HepG2 (cell line): ENCODE results near the gene TOB1. TPM values are rescaled to one million over a fixed set of nuclear protein-coding genes. Genes with fewer than 3 reads are reported as not detected.

Experiments
- AKAP8 ChIP-seq: sonication (generic); formaldehyde crosslinking; IDR thresholded peaks from 2 replicates; pipeline ENCODE4 v1.5.1; 2020; ENCODE audit warnings: mild to moderate bottlenecking, missing genetic modification reagents
- ASH2L ChIP-seq: fragments of 300-600, 200-600 bp; sonication (generic); IDR thresholded peaks from 2 replicates; pipeline ENCODE4 v1.7.0; 2017; ENCODE audit warnings: low read depth, mild to moderate bottlenecking, moderate library complexity, mixed read lengths, low read length; ENCODE audit not compliant: insufficient read length
- HDAC1 ChIP-seq: sonication (generic); formaldehyde crosslinking; IDR thresholded peaks from 2 replicates; pipeline ENCODE4 v1.5.1; 2020; ENCODE audit warnings: mild to moderate bottlenecking, missing genetic modification reagents
- HNF4G ChIP-seq, 2 experiments: sonication (generic) in 1 of 2; formaldehyde crosslinking in 1 of 2; IDR thresholded peaks; 2 replicates each; pipeline versions ENCODE4 v1.4.0 to v1.6.1; 2011 to 2020; ENCODE audit warnings: borderline replicate concordance in 2 of 2, low read depth in 2 of 2, mild to moderate bottlenecking in 2 of 2, low read length in 1 of 2, missing genetic modification reagents in 1 of 2, moderate library complexity in 1 of 2
- KDM4B ChIP-seq: sonication (generic); formaldehyde crosslinking; IDR thresholded peaks from 2 replicates; pipeline ENCODE4 v1.4.0; 2020; ENCODE audit warnings: missing genetic modification reagents
- PHF21A ChIP-seq: sonication (generic); formaldehyde crosslinking; IDR thresholded peaks from 2 replicates; pipeline ENCODE4 v1.5.0; 2020; ENCODE audit warnings: mild to moderate bottlenecking, missing genetic modification reagents
- PLRG1 ChIP-seq: fragments of 450-650 bp; conservative IDR thresholded peaks from 2 replicates; pipeline ENCODE4 v1.6.1; 2016
- REL ChIP-seq: sonication (generic); formaldehyde crosslinking; conservative IDR thresholded peaks from 2 replicates; pipeline ENCODE4 v1.8.0; 2022; ENCODE audit warnings: mild to moderate bottlenecking, missing genetic modification reagents, moderate library complexity
- RFX5 ChIP-seq: IDR thresholded peaks from 2 replicates; pipeline ENCODE4 v1.6.1; 2011; ENCODE audit warnings: low read depth, low read length, improper control_type of control experiment
- SOX13 ChIP-seq, 3 experiments: fragments of 450-650 bp in 1 of 3; sonication (generic) in 1 of 3; formaldehyde crosslinking in 1 of 3; IDR thresholded peaks in 2 of 3; conservative IDR thresholded peaks in 1 of 3; 2 replicates each; pipeline versions ENCODE4 v1.5.0 to v1.6.1; 2016 to 2020; ENCODE audit warnings: antibody characterized with exemption in 1 of 3, mild to moderate bottlenecking in 1 of 3, missing compliant biosample characterization in 1 of 3, missing genetic modification reagents in 1 of 3, moderate library complexity in 1 of 3
- TEF ChIP-seq: sonication (generic); formaldehyde crosslinking; IDR thresholded peaks from 2 replicates; pipeline ENCODE4 v1.5.0; 2020; ENCODE audit warnings: missing genetic modification reagents
- THAP11 ChIP-seq: IDR thresholded peaks from 2 replicates; pipeline ENCODE4 v1.6.1; 2016; ENCODE audit warnings: missing biosample characterization, missing genetic modification reagents
- U2AF2 ChIP-seq: fragments of 200-400 bp; formaldehyde crosslinking; IDR thresholded peaks from 2 replicates; pipeline ENCODE4 v1.6.1; 2017; ENCODE audit warnings: low read depth, mild to moderate bottlenecking, low read length
- ZBTB7A ChIP-seq: sonication (generic); formaldehyde crosslinking; IDR thresholded peaks from 2 replicates; pipeline ENCODE4 v1.8.0; 2022; ENCODE audit warnings: mild to moderate bottlenecking, missing genetic modification reagents
- ZFP90 ChIP-seq: sonication (generic); formaldehyde crosslinking; IDR thresholded peaks from 2 replicates; pipeline ENCODE4 v1.8.0; 2022; ENCODE audit warnings: missing genetic modification reagents, mild to moderate bottlenecking, inconsistent platforms, borderline replicate concordance
- ZNF232 ChIP-seq: sonication (generic); formaldehyde crosslinking; IDR thresholded peaks from 2 replicates; pipeline ENCODE4 v1.4.0; 2020; ENCODE audit warnings: missing genetic modification reagents, borderline replicate concordance
- ZNF333 ChIP-seq: sonication (generic); formaldehyde crosslinking; IDR thresholded peaks from 2 replicates; pipeline ENCODE4 v1.4.0; 2020; ENCODE audit warnings: mild to moderate bottlenecking, missing genetic modification reagents, borderline replicate concordance
- ZNF577 ChIP-seq: sonication (generic); formaldehyde crosslinking; IDR thresholded peaks from 2 replicates; pipeline ENCODE4 v1.4.0; 2020; ENCODE audit warnings: mild to moderate bottlenecking, low read depth, missing genetic modification reagents, borderline replicate concordance
- ZNF841 ChIP-seq: sonication (generic); formaldehyde crosslinking; IDR thresholded peaks from 2 replicates; pipeline ENCODE4 v1.8.1; 2023; ENCODE audit warnings: missing genetic modification reagents, borderline replicate concordance
- polyA plus RNA-seq, 8 experiments: library from polyadenylated mRNA; depleted of rRNA in 3 of 8; stranded (reverse) in 7 of 8; unstranded in 1 of 8; fragments of >200 nt; fragmentation: Illumina TruSeq in 4 of 8; extraction: Trizol in 4 of 8; gene quantifications; 2 replicates each; pipeline versions ENCODE4 v1.2.1 to v1.2.3, GENCODE V29; 2011 to 2016; ENCODE audit warnings: low read depth in 4 of 8, missing spikeins in 1 of 8, mixed read lengths in 1 of 8; ENCODE audit not compliant: insufficient read depth in 1 of 8
- total RNA-seq, 5 experiments: library from RNA; depleted of rRNA; stranded (reverse); fragments of >200 nt; fragmentation: Illumina TruSeq; extraction: Trizol; gene quantifications; 2 replicates each; pipeline ENCODE4 v1.2.3, GENCODE V29; 2016; ENCODE audit warnings: low read depth in 1 of 5
- TF ChIP-seq, protein P1 (sequence below): sonication (generic); formaldehyde crosslinking; IDR thresholded peaks from 2 replicates; pipeline ENCODE4 v1.4.0; 2020; ENCODE audit warnings: missing genetic modification reagents, mild to moderate bottlenecking, borderline replicate concordance
- TF ChIP-seq, protein P2 (sequence below): sonication (generic); formaldehyde crosslinking; IDR thresholded peaks from 2 replicates; pipeline ENCODE4 v1.4.0; 2020; ENCODE audit warnings: missing genetic modification reagents, mild to moderate bottlenecking, borderline replicate concordance

The TOB1 gene
- total and polyA plus RNA-seq, 2 of the 13 experiments (the other 11 are each of a cell fraction or from before 2014, with no cell fraction given): 21.9 to 57.7 TPM

DNA sequence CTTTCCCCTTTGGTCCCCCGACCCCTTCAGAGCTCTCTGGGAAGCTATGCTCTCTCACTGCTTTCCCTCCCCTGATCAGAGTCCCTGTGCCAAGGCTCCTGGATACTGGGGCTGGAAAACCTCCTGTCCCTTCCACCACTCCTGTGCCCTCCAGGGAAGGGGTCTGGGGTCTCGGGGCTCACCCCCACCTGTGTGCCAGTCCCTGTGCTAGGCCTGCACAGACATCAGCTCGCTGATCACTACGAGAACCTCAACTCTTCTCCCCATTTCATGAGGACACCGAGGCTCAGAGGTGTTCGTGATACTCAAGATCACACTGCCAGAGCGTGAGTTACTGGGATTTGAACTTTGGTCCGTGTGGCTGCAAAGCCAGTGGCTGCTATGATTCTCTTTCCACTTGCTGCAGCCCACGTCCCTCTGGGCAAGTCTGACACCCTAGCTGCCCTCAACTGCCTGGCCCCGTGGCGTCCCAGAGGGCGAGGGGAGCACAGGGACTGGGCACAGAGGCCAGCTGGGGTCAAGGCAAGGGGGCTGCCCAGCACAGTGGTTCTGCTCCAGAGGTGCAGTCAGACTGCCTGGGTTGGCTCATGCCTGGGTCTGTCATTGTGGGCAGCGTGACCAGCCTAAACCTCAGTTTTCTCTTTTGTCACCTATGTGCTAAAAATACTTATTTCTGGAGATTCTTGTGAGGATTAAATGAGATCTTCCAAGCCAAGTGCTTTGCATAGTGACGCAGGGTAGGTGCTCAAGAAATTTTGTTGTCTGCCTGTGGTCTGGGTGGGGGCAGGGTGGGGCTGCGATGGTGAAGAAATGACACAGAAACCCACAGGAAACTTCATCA, 43.8 kb upstream of the TOB1 start (continued):
- TF ChIP-seq, protein P1, sequence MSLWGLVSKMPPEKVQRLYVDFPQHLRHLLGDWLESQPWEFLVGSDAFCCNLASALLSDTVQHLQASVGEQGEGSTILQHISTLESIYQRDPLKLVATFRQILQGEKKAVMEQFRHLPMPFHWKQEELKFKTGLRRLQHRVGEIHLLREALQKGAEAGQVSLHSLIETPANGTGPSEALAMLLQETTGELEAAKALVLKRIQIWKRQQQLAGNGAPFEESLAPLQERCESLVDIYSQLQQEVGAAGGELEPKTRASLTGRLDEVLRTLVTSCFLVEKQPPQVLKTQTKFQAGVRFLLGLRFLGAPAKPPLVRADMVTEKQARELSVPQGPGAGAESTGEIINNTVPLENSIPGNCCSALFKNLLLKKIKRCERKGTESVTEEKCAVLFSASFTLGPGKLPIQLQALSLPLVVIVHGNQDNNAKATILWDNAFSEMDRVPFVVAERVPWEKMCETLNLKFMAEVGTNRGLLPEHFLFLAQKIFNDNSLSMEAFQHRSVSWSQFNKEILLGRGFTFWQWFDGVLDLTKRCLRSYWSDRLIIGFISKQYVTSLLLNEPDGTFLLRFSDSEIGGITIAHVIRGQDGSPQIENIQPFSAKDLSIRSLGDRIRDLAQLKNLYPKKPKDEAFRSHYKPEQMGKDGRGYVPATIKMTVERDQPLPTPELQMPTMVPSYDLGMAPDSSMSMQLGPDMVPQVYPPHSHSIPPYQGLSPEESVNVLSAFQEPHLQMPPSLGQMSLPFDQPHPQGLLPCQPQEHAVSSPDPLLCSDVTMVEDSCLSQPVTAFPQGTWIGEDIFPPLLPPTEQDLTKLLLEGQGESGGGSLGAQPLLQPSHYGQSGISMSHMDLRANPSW: no peak
- TF ChIP-seq PHF21A (CRISPR knock-in tag) (0 out of 2 replicates have a peak, but pooled peaks have one; percentile 30), REL (CRISPR knock-in tag) (no peak), RFX5 (peak; percentile 31; the same call in 1 of the 2 replicates), ZNF333 (CRISPR knock-in tag) (no peak), ZBTB7A (CRISPR knock-in tag) (peak; percentile 33; the same call in 1 of the 2 replicates), ZFP90 (CRISPR knock-in tag) (peak; percentile 82), AKAP8 (CRISPR knock-in tag) (no peak), ZNF577 (CRISPR knock-in tag) (no peak), ASH2L (peak; percentile 33), HDAC1 (CRISPR knock-in tag) (peak; percentile 82), PLRG1 (no peak), THAP11 (no peak), HNF4G (IDR thresholded peaks at IDR 0.05; ENCODE audit: borderline replicate concordance, low read depth, low read length) (peak; percentile 66; the same call in 1 of the 2 replicates), HNF4G (CRISPR knock-in tag; IDR thresholded peaks at IDR 0.05; ENCODE audit: borderline replicate concordance, low read depth) (peak; percentile 81; the same call in 1 of the 2 replicates), ZNF841 (CRISPR knock-in tag) (no peak), SOX13 (IDR thresholded peaks at IDR 0.05) (no peak), SOX13 (CRISPR knock-in tag; conservative IDR thresholded peaks at IDR 0.05 in 1 of 2, IDR thresholded peaks at IDR 0.05 in 1 of 2) (peak in 1 of 2 experiments; percentile 48; a peak in 1 of 4 replicates), U2AF2 (no peak), TEF (no peak), ZNF232 (peak; percentile 83; the same call in 1 of the 2 replicates), KDM4B (no peak)
- TF ChIP-seq, protein P2, sequence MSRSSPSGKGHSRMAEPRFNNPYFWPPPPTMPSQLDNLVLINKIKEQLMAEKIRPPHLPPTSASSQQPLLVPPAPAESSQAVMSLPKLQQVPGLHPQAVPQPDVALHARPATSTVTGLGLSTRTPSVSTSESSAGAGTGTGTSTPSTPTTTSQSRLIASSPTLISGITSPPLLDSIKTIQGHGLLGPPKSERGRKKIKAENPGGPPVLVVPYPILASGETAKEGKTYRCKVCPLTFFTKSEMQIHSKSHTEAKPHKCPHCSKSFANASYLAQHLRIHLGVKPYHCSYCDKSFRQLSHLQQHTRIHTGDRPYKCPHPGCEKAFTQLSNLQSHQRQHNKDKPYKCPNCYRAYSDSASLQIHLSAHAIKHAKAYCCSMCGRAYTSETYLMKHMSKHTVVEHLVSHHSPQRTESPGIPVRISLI: no peak
